GM23338 (cell line): ENCODE measurements around the gene PLA2G4F. TPM values are rescaled to one million over a fixed set of nuclear protein-coding genes. Genes with fewer than 3 reads are reported as not detected.

Source experiments
- ATAC-seq: fragments of 200-7000 bp; cut with Tn5 transposase; 3 replicates; pipeline ENCODE4 v1.9.1; 2020
- DNase-seq: peaks from one replicate; pipeline ENCODE4 v3.0.0-alpha.2; 2015; ENCODE audit warnings: low spot score
- H2AFZ ChIP-seq: fragments of 200-600 bp; sonication (generic); 2 replicates; pipeline ENCODE4 v1.8.0; 2016; ENCODE audit warnings: antibody characterized with exemption, mild to moderate bottlenecking, moderate library complexity
- H3F3A ChIP-seq: fragments of 200-600 bp; sonication (generic); replicated peaks from 2 replicates; pipeline ENCODE4 v1.8.0; 2017; ENCODE audit warnings: antibody characterized with exemption, mixed run types, low read depth
- H3K27ac ChIP-seq: fragments of 200-600 bp; sonication (generic); 2 replicates; pipeline ENCODE4 v1.6.1; 2016; ENCODE audit warnings: low read depth
- H3K27me3 ChIP-seq: fragments of 200-600 bp; sonication (generic); 2 replicates; pipeline ENCODE4 v1.8.0; 2016; ENCODE audit warnings: mild to moderate bottlenecking, mixed run types, moderate library complexity; ENCODE audit not compliant: insufficient read depth
- H3K36me3 ChIP-seq: fragments of 200-600 bp; sonication (generic); 2 replicates; pipeline ENCODE4 v1.8.0; 2016; ENCODE audit warnings: mild to moderate bottlenecking; ENCODE audit not compliant: insufficient read depth
- H3K4me1 ChIP-seq: fragments of 200-600 bp; sonication (generic); 2 replicates; pipeline ENCODE4 v1.8.0; 2016; ENCODE audit warnings: mild to moderate bottlenecking, moderate library complexity; ENCODE audit not compliant: insufficient read depth
- H3K4me2 ChIP-seq: fragments of 200-600 bp; sonication (generic); 2 replicates; pipeline ENCODE4 v1.7.1; 2017; ENCODE audit warnings: mixed run types
- H3K4me3 ChIP-seq: fragments of 200-600 bp; sonication (generic); 2 replicates; pipeline ENCODE4 v1.6.1; 2016; ENCODE audit warnings: mixed run types
- H3K79me2 ChIP-seq: fragments of 200-600 bp; sonication (generic); replicated peaks from 2 replicates; pipeline ENCODE4 v1.8.0; 2017; ENCODE audit warnings: mild to moderate bottlenecking; ENCODE audit not compliant: insufficient read depth
- H3K9me2 ChIP-seq: fragments of 200-600 bp; sonication (generic); 2 replicates; pipeline ENCODE4 v1.8.0; 2017; ENCODE audit not compliant: insufficient read depth
- H4K20me1 ChIP-seq: fragments of 200-600 bp; sonication (generic); replicated peaks from 2 replicates; pipeline ENCODE4 v1.8.0; 2017; ENCODE audit warnings: mild to moderate bottlenecking; ENCODE audit not compliant: insufficient read depth
- H3K27ac Mint-ChIP-seq: 2 replicates; pipeline ENCODE4 v1.8.0; 2020; ENCODE audit warnings: inconsistent platforms, mild to moderate bottlenecking, moderate library complexity, mixed read lengths
- H3K27me3 Mint-ChIP-seq: 3 replicates; pipeline ENCODE4 v1.8.0; 2022; ENCODE audit warnings: low read depth, mild to moderate bottlenecking, moderate library complexity, mixed read lengths, inconsistent platforms; ENCODE audit not compliant: insufficient read depth, poor library complexity
- H3K36me3 Mint-ChIP-seq: 3 replicates; pipeline ENCODE4 v1.8.0; 2021; ENCODE audit warnings: low read depth, mild to moderate bottlenecking, inconsistent platforms, moderate library complexity, mixed read lengths
- H3K4me1 Mint-ChIP-seq: 3 replicates; pipeline ENCODE4 v1.8.0; 2020; ENCODE audit warnings: mild to moderate bottlenecking, inconsistent platforms, mixed read lengths
- H3K4me3 Mint-ChIP-seq: 3 replicates; pipeline ENCODE4 v1.8.0; 2021; ENCODE audit warnings: moderate library complexity, mild to moderate bottlenecking, inconsistent platforms, mixed read lengths
- H3K9me3 Mint-ChIP-seq: 3 replicates; pipeline ENCODE4 v1.8.0; 2020; ENCODE audit warnings: moderate library complexity, mild to moderate bottlenecking, inconsistent platforms, mixed read lengths
- CREB1 ChIP-seq: fragments of 250-450 bp; sonication (Bioruptor Pico); IDR thresholded peaks from 2 replicates; pipeline ENCODE4 v1.5.0; 2020; ENCODE audit warnings: low read depth, mild to moderate bottlenecking, moderate library complexity
- CTCF ChIP-seq, 2 experiments: fragments of 200-600 bp in 1 of 2; sonication (generic) in 1 of 2; conservative IDR thresholded peaks; 2 replicates each; pipeline versions ENCODE4 v1.5.1 to v1.6.1; 2016 to 2017; ENCODE audit warnings: antibody characterized with exemption in 2 of 2, low read depth in 2 of 2, mild to moderate bottlenecking in 2 of 2, moderate library complexity in 1 of 2
- ETS1 ChIP-seq: IDR thresholded peaks from 2 replicates; pipeline ENCODE4 v1.6.1; 2016; ENCODE audit warnings: antibody characterized with exemption
- EZH2 ChIP-seq: fragments of 200-600 bp; sonication (generic); IDR thresholded peaks from one replicate; pipeline ENCODE4 v1.8.0; 2017; ENCODE audit warnings: antibody characterized with exemption, mild to moderate bottlenecking, low read depth; ENCODE audit not compliant: unreplicated experiment
- EZH2phosphoT487 ChIP-seq: fragments of 200-600 bp; sonication (generic); IDR thresholded peaks from one replicate; pipeline ENCODE4 v1.8.1; 2018; ENCODE audit warnings: antibody characterized with exemption; ENCODE audit not compliant: unreplicated experiment
- JUNB ChIP-seq: IDR thresholded peaks from one replicate; pipeline ENCODE4 v1.6.1; 2016; ENCODE audit warnings: antibody characterized with exemption; ENCODE audit not compliant: unreplicated experiment
- NANOG ChIP-seq: IDR thresholded peaks from 2 replicates; pipeline ENCODE4 v1.6.1; 2016; ENCODE audit warnings: antibody characterized with exemption, borderline replicate concordance
- POLR2AphosphoS5 ChIP-seq: IDR thresholded peaks from 2 replicates; pipeline ENCODE4 v1.6.1; 2016; ENCODE audit warnings: antibody characterized with exemption, low read depth
- REST ChIP-seq: IDR thresholded peaks from one replicate; pipeline ENCODE4 v1.6.1; 2018; ENCODE audit warnings: antibody characterized with exemption; ENCODE audit not compliant: unreplicated experiment
- STAT1 ChIP-seq: IDR thresholded peaks from one replicate; pipeline ENCODE4 v1.6.1; 2016; ENCODE audit warnings: antibody characterized with exemption; ENCODE audit not compliant: unreplicated experiment
- ZNF114 ChIP-seq: fragments of 250-450 bp; sonication (Bioruptor Pico); IDR thresholded peaks from 2 replicates; pipeline ENCODE4 v1.5.0; 2020; ENCODE audit warnings: mild to moderate bottlenecking, moderate library complexity
- ZNF331 ChIP-seq: fragments of 250-450 bp; sonication (Bioruptor Pico); IDR thresholded peaks from 2 replicates; pipeline ENCODE4 v1.5.0; 2020; ENCODE audit warnings: low read depth, mild to moderate bottlenecking, moderate library complexity
- polyA plus RNA-seq: library from polyadenylated mRNA; unstranded; fragments of >200 nt; fragmentation: Nextera tagmentation; extraction: Ambion mirVana; gene quantifications from 2 replicates; pipeline ENCODE4 v1.2.1, GENCODE V29; 2016
- total RNA-seq: library from RNA; depleted of rRNA; stranded (reverse); fragments of >200 nt; shearing (Covaris generic); gene quantifications from 2 replicates; pipeline ENCODE4 v1.2.3, GENCODE V29; 2014

Gene PLA2G4F
- total and polyA plus RNA-seq, 2 experiments from 2014 or later, result not detected

GRCh38 chr15:42146551-42147430 is 9.6 kb downstream of the PLA2G4F start:
- Mint-ChIP-seq H3K36me3 (no peaks in the 10 kb centered on the region), H3K27me3 (peaks cover 5% of the 10 kb centered on the region), H3K4me3 (no peak overlapping the region), H3K9me3 (peaks cover 2% of the 10 kb centered on the region; the same call in 2 of the 3 replicates), H3K4me1 (no peaks in the 10 kb centered on the region; the same call in 2 of the 3 replicates), H3K27ac (no peak overlapping the region)
- Histone ChIP-seq H3K27me3 (no peaks in the 10 kb centered on the region), H3K36me3 (no peaks in the 10 kb centered on the region), H3K27ac (no peak overlapping the region), H3K4me3 (no peak overlapping the region), H3K4me1 (no peaks in the 10 kb centered on the region), H3K9me2 (no peaks in the 10 kb centered on the region), H4K20me1 (no peaks in the 10 kb centered on the region), H3K79me2 (no peaks in the 10 kb centered on the region), H3F3A (no peaks in the 10 kb centered on the region), H2AFZ (0 out of 2 replicates have a peak overlapping the region, but pooled peaks have one; percentile 66), H3K4me2 (no peak overlapping the region)
- no peak for ATAC-seq
- no peak for DNase-seq
- no peak for TF ChIP-seq POLR2AphosphoS5
- no peak for TF ChIP-seq NANOG
- TF ChIP-seq ETS1, result no peak
- TF ChIP-seq CTCF (conservative IDR thresholded peaks at IDR 0.05; ENCODE audit: low read depth in 2 of 2), result no peak
- TF ChIP-seq JUNB, result no peak
- no peak for TF ChIP-seq CREB1 (CRISPR knock-in tag)
- TF ChIP-seq ZNF114 (CRISPR knock-in tag), result no peak
- no peak for TF ChIP-seq EZH2phosphoT487
- no peak for TF ChIP-seq ZNF331 (CRISPR knock-in tag)

- Mint-ChIP-seq H3K4me1 (no peaks in the 10 kb centered on the region; the same call in 2 of the 3 replicates), H3K36me3 (no peaks in the 10 kb centered on the region), H3K9me3 (peaks cover 2% of the 10 kb centered on the region; the same call in 2 of the 3 replicates), H3K27me3 (peaks cover 4% of the 10 kb centered on the region), H3K27ac (no peak overlapping the region), H3K4me3 (no peak overlapping the region)
- ATAC-seq, result no peak
- Histone ChIP-seq H3K27me3 (no peaks in the 10 kb centered on the region), H2AFZ (no peak overlapping the region), H3K4me3 (no peak overlapping the region), H3K36me3 (no peaks in the 10 kb centered on the region), H3F3A (no peaks in the 10 kb centered on the region), H3K4me2 (no peak overlapping the region), H4K20me1 (no peaks in the 10 kb centered on the region), H3K4me1 (no peaks in the 10 kb centered on the region), H3K27ac (no peak overlapping the region), H3K79me2 (no peaks in the 10 kb centered on the region), H3K9me2 (no peaks in the 10 kb centered on the region)
- DNase-seq, result no peak
- TF ChIP-seq POLR2AphosphoS5, result no peak
- TF ChIP-seq ZNF331 (CRISPR knock-in tag), result no peak
- no peak for TF ChIP-seq STAT1
- TF ChIP-seq CREB1 (CRISPR knock-in tag), result no peak
- no peak for TF ChIP-seq EZH2
- TF ChIP-seq ZNF114 (CRISPR knock-in tag), result no peak
- no peak for TF ChIP-seq REST
- no peak for TF ChIP-seq EZH2phosphoT487
- TF ChIP-seq NANOG, result no peak
- TF ChIP-seq JUNB, result no peak
Measured at GRCh38 chr15:42145546-42146455, 10.6 kb downstream of the PLA2G4F start.
